ENCODE data around the gene CCDC148.

CCDC148 gene

DNA sequence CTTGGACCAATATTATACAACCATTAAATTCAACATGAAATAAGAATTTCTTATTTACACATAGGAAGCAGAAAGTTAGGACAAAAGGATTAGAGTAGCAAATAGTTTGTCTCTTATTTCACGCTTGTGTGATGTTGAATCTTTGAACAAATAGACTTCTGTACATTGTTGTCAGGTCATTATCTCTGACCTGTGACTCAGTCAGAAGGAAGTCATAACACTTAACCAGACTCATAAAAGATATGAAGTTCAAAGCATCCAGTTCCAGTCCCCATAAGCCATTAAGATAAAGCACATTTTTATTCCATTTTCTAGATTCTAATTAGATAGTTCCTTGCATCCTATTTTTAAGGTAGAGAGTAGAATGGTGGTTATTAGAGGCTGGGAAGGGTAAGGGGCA lies 224.1 kb downstream of the CCDC148 start (continued):
- TF ChIP-seq, protein P1, sequence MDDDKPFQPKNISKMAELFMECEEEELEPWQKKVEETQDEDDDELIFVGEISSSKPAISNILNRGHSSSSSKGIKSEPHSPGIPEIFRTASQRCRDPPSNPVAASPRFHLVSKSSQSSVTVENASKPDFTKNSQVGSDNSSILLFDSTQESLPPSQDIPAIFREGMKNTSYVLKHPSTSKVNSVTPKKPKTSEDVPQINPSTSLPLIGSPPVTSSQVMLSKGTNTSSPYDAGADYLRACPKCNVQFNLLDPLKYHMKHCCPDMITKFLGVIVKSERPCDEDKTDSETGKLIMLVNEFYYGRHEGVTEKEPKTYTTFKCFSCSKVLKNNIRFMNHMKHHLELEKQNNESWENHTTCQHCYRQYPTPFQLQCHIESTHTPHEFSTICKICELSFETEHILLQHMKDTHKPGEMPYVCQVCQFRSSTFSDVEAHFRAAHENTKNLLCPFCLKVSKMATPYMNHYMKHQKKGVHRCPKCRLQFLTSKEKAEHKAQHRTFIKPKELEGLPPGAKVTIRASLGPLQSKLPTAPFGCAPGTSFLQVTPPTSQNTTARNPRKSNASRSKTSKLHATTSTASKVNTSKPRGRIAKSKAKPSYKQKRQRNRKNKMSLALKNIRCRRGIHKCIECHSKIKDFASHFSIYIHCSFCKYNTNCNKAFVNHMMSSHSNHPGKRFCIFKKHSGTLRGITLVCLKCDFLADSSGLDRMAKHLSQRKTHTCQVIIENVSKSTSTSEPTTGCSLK (tag by site-specific recombination; IDR thresholded peaks at IDR 0.05), result no peak
- peak; percentile 89 for TF ChIP-seq WT1 (tag by site-specific recombination; IDR thresholded peaks at IDR 0.05)
- no peak for TF ChIP-seq ZNF658 (tag by site-specific recombination; IDR thresholded peaks at IDR 0.05)
- TF ChIP-seq, protein P2, sequence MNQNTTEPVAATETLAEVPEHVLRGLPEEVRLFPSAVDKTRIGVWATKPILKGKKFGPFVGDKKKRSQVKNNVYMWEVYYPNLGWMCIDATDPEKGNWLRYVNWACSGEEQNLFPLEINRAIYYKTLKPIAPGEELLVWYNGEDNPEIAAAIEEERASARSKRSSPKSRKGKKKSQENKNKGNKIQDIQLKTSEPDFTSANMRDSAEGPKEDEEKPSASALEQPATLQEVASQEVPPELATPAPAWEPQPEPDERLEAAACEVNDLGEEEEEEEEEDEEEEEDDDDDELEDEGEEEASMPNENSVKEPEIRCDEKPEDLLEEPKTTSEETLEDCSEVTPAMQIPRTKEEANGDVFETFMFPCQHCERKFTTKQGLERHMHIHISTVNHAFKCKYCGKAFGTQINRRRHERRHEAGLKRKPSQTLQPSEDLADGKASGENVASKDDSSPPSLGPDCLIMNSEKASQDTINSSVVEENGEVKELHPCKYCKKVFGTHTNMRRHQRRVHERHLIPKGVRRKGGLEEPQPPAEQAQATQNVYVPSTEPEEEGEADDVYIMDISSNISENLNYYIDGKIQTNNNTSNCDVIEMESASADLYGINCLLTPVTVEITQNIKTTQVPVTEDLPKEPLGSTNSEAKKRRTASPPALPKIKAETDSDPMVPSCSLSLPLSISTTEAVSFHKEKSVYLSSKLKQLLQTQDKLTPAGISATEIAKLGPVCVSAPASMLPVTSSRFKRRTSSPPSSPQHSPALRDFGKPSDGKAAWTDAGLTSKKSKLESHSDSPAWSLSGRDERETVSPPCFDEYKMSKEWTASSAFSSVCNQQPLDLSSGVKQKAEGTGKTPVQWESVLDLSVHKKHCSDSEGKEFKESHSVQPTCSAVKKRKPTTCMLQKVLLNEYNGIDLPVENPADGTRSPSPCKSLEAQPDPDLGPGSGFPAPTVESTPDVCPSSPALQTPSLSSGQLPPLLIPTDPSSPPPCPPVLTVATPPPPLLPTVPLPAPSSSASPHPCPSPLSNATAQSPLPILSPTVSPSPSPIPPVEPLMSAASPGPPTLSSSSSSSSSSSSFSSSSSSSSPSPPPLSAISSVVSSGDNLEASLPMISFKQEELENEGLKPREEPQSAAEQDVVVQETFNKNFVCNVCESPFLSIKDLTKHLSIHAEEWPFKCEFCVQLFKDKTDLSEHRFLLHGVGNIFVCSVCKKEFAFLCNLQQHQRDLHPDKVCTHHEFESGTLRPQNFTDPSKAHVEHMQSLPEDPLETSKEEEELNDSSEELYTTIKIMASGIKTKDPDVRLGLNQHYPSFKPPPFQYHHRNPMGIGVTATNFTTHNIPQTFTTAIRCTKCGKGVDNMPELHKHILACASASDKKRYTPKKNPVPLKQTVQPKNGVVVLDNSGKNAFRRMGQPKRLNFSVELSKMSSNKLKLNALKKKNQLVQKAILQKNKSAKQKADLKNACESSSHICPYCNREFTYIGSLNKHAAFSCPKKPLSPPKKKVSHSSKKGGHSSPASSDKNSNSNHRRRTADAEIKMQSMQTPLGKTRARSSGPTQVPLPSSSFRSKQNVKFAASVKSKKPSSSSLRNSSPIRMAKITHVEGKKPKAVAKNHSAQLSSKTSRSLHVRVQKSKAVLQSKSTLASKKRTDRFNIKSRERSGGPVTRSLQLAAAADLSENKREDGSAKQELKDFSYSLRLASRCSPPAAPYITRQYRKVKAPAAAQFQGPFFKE (tag by site-specific recombination; IDR thresholded peaks at IDR 0.05; ENCODE audit: borderline replicate concordance), result no peak
- TF ChIP-seq ZNF664 (tag by site-specific recombination; IDR thresholded peaks at IDR 0.05), result no peak
- TF ChIP-seq, protein P3, sequence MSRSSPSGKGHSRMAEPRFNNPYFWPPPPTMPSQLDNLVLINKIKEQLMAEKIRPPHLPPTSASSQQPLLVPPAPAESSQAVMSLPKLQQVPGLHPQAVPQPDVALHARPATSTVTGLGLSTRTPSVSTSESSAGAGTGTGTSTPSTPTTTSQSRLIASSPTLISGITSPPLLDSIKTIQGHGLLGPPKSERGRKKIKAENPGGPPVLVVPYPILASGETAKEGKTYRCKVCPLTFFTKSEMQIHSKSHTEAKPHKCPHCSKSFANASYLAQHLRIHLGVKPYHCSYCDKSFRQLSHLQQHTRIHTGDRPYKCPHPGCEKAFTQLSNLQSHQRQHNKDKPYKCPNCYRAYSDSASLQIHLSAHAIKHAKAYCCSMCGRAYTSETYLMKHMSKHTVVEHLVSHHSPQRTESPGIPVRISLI (tag by site-specific recombination; IDR thresholded peaks at IDR 0.05), result 0 out of 2 replicates have a peak, but pooled peaks have one; percentile 70
- TF ChIP-seq, protein P4, sequence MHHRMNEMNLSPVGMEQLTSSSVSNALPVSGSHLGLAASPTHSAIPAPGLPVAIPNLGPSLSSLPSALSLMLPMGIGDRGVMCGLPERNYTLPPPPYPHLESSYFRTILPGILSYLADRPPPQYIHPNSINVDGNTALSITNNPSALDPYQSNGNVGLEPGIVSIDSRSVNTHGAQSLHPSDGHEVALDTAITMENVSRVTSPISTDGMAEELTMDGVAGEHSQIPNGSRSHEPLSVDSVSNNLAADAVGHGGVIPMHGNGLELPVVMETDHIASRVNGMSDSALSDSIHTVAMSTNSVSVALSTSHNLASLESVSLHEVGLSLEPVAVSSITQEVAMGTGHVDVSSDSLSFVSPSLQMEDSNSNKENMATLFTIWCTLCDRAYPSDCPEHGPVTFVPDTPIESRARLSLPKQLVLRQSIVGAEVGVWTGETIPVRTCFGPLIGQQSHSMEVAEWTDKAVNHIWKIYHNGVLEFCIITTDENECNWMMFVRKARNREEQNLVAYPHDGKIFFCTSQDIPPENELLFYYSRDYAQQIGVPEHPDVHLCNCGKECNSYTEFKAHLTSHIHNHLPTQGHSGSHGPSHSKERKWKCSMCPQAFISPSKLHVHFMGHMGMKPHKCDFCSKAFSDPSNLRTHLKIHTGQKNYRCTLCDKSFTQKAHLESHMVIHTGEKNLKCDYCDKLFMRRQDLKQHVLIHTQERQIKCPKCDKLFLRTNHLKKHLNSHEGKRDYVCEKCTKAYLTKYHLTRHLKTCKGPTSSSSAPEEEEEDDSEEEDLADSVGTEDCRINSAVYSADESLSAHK (tag by site-specific recombination; IDR thresholded peaks at IDR 0.05), result peak; percentile 87
- TF ChIP-seq ZNF501 (tag by site-specific recombination; IDR thresholded peaks at IDR 0.05), result 0 out of 2 replicates have a peak, but pooled peaks have one; percentile 42
- TF ChIP-seq ZNF23 (tag by site-specific recombination; IDR thresholded peaks at IDR 0.05; ENCODE audit: borderline replicate concordance), result no peak
- no peak for TF ChIP-seq ZNF146 (tag by site-specific recombination; IDR thresholded peaks at IDR 0.05)
- TF ChIP-seq, protein P5, sequence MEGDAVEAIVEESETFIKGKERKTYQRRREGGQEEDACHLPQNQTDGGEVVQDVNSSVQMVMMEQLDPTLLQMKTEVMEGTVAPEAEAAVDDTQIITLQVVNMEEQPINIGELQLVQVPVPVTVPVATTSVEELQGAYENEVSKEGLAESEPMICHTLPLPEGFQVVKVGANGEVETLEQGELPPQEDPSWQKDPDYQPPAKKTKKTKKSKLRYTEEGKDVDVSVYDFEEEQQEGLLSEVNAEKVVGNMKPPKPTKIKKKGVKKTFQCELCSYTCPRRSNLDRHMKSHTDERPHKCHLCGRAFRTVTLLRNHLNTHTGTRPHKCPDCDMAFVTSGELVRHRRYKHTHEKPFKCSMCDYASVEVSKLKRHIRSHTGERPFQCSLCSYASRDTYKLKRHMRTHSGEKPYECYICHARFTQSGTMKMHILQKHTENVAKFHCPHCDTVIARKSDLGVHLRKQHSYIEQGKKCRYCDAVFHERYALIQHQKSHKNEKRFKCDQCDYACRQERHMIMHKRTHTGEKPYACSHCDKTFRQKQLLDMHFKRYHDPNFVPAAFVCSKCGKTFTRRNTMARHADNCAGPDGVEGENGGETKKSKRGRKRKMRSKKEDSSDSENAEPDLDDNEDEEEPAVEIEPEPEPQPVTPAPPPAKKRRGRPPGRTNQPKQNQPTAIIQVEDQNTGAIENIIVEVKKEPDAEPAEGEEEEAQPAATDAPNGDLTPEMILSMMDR (tag by site-specific recombination; IDR thresholded peaks at IDR 0.05), result no peak
- peak; percentile 88 for TF ChIP-seq SP7 (tag by site-specific recombination; IDR thresholded peaks at IDR 0.05)
- TF ChIP-seq ZNF266 (tag by site-specific recombination; IDR thresholded peaks at IDR 0.05; ENCODE audit: low read depth), result no peak
- TF ChIP-seq ZNF621 (tag by site-specific recombination; IDR thresholded peaks at IDR 0.05), result no peak
- peak; percentile 66; the same call in 1 of the 2 replicates for TF ChIP-seq ZNF394 (tag by site-specific recombination; IDR thresholded peaks at IDR 0.05; ENCODE audit: borderline replicate concordance)
- peak; percentile 96 for TF ChIP-seq OSR2 (tag by site-specific recombination; IDR thresholded peaks at IDR 0.05)
- TF ChIP-seq, protein P6, sequence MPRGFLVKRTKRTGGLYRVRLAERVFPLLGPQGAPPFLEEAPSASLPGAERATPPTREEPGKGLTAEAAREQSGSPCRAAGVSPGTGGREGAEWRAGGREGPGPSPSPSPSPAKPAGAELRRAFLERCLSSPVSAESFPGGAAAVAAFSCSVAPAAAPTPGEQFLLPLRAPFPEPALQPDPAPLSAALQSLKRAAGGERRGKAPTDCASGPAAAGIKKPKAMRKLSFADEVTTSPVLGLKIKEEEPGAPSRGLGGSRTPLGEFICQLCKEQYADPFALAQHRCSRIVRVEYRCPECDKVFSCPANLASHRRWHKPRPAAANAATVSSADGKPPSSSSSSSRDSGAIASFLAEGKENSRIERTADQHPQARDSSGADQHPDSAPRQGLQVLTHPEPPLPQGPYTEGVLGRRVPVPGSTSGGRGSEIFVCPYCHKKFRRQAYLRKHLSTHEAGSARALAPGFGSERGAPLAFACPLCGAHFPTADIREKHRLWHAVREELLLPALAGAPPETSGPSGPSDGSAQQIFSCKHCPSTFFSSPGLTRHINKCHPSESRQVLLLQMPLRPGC (tag by site-specific recombination; IDR thresholded peaks at IDR 0.05), result peak; percentile 89
- TF ChIP-seq ZNF248 (tag by site-specific recombination; IDR thresholded peaks at IDR 0.05), result no peak
- no peak for TF ChIP-seq GLI4 (tag by site-specific recombination; IDR thresholded peaks at IDR 0.05)
- TF ChIP-seq ZSCAN23 (tag by site-specific recombination; IDR thresholded peaks at IDR 0.05), result 0 out of 2 replicates have a peak, but pooled peaks have one; percentile 61
- TF ChIP-seq, protein P7, sequence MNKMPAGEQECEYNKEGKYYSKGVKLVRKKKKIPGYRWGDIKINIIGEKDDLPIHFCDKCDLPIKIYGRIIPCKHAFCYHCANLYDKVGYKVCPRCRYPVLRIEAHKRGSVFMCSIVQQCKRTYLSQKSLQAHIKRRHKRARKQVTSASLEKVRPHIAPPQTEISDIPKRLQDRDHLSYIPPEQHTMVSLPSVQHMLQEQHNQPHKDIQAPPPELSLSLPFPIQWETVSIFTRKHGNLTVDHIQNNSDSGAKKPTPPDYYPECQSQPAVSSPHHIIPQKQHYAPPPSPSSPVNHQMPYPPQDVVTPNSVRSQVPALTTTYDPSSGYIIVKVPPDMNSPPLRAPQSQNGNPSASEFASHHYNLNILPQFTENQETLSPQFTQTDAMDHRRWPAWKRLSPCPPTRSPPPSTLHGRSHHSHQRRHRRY (tag by site-specific recombination; IDR thresholded peaks at IDR 0.05), result no peak
- no peak for TF ChIP-seq ZNF19 (tag by site-specific recombination; IDR thresholded peaks at IDR 0.05; ENCODE audit: low read depth)
